CD4-positive, alpha-beta T cell treated with Interleukin-15 for 4 hours (primary cell): ENCODE results near the gene B4GALT7.
"Not testable (repeated sequence)": the region's sequence is repeated elsewhere in the genome, so short reads cannot be mapped to it uniquely, and the experiment has no call there.

Experiments used
- DNase-seq: peaks from one replicate; pipeline ENCODE4 v3.0.0-alpha.2; 2020; ENCODE audit warnings: low spot score

The B4GALT7 gene

DNA sequence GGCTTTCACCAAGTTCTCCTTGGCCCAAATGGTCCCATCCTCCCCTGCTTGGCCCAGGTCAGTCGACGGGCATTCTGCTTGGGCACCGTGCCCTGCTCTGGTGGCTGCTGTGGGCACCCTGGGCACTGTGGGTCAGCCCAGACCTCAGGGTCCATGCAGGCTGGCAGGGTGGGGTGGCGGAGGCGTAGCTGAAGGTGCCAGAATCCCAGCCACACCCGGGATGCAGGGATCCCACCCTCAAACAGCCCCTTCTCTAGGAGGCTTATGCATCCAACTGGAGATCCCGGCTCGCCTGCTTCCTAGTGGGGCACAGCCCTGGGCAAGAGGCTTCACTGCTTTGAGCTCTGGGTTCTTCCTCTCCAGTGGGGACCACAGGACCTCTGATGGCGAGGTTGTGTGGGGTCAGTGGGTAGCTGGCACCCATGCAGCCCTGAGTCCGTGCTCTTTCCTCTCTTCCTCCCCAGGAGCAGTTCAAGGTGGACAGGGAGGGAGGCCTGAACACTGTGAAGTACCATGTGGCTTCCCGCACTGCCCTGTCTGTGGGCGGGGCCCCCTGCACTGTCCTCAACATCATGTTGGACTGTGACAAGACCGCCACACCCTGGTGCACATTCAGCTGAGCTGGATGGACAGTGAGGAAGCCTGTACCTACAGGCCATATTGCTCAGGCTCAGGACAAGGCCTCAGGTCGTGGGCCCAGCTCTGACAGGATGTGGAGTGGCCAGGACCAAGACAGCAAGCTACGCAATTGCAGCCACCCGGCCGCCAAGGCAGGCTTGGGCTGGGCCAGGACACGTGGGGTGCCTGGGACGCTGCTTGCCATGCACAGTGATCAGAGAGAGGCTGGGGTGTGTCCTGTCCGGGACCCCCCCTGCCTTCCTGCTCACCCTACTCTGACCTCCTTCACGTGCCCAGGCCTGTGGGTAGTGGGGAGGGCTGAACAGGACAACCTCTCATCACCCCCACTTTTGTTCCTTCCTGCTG is 9.4 kb downstream of the B4GALT7 start:
- no peak for DNase-seq

DNA sequence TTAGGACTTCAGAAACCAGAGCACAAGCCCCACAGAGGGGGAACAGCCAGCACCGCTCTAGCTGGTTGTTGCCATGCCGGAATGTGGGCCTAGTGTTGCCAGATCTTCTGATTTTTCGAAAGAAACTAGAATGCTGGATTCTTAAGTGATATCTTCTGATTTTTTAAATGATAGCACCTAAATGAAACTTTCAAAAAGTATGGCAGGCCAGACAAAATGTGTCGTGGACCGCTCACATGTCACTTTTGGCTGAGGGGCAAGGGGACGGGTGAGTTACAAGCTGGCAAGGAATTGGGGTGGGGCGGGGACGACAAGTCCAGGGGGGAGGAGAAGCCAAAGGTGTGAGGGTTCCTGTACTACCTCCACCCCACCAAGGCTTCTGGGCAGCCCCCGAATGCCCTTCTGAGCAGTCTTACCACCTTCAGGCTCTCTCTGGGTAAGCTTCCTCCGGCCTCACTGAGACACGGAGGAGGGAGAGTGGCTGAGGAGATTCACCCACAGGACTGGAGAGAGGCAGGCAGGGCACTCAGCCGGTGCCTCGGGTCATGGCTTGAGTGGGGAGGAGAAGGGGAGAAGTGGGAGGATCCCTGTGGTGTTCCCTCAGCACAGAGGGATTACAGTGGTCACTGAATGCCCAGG is 10.3 kb downstream of the B4GALT7 start:
- no peak for DNase-seq

DNA sequence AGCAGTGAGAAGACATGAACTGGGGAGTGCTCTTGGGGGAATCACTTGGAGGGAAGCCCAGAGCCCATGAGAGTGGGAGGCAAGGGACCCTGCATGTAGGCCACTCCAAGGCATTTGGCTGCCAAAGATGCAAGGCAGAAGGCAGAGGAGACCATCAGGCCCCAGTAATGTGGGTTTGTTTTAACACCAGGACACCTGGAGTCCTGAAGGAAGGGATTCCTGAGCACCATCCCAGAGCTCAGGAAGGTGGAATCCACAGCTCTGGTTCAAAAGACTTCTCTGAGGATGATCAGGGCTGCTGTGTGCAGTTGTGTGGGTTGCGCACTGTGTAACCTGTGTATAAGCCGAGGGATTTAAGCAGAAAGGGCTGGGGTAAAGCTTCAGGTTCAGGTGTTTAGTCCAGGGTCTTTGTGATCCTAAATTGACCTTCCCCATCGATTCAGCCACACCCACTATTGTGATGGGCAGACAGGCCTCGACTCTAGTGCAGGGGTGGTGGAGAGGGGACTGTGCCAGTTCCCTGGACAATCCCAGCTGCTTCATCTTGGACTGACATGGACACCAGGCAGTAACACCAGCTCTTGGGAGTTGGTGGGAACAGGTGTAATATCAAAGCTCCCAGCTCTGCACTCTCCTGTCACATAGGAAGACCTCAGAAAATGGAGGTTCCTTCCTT is 11.0 kb downstream of the B4GALT7 start:
- no peak for DNase-seq

DNA sequence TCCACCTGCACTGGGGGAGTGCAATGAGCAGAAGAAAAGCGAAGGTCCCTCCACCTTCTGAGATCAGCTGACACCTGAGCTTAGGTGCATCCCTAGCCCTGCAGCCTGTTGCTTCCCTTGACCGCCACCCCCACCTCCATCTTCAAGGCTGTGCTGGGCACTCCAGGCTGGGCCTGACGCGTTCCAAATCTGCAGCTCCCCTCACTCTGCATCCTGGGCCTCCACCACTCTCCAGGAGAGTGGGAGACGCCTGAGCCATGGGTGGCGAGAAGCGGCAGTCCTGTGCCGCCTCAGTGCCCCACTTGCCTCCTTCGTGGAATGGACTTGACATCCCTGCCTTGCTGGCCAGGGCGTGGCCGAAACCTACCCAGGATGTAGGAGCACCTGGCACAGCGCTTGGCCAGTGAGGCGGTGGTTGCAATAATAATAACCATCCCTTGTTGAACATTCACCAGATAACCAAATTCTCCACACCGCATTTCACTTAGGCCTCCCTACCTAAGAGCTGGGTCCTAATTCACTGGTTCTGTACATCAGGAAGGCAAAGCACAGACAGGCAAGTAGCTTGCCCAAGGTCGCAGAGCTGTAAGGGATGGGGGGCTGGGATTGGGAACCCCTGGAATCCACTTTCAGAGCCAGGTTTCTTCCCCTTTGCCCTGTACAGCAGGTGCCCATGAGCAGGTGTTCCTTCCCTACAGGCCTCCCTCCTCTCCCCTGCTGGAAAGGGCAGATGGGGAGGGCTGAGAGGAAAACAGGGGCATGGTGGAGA is 11.7 kb downstream of the B4GALT7 start:
- no peak for DNase-seq

DNA sequence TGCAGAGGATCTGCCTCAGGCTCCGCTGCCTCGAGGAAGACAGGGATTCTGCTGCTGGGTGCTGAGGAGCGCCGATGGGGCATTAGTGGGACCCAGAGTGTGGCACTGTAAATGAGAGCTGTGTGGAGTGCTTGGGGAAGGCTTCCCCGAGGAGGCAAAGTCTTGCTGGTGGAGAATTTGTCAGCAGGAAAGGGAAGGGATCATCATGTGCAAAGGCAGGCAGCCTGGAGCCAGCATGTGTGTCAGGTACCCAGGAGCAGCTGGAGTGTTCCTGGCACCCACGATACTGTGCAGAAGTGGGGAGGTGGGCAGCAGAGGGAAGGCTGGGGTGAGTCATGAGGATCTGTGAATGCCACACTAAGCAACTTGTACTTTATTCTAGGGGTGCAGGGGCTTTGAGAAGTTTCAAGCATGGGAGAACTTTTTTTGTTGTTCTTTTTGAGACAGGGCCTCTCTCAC is 12.3 kb downstream of the B4GALT7 start:
- no peak for DNase-seq

DNA sequence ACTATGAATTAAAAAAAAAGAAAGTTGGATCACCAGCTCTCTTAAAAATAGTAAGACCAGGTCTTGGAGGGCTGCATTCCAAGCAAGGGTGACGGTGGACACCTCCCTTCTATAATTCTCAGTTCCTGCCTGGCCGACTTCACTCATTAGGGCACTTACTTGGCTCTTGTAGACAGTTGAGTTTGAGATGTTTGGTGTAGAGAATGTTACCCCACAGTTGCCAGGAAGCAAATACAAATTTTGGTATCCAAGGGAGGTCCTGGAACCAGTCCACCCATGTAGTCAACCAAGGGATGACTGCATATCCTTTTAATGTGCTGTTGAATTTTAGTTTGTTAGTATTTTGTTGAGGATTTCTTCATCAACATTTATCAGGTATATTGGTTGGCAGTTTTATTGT is 20.6 kb downstream of the B4GALT7 start:
- DNase-seq = no peak

DNA sequence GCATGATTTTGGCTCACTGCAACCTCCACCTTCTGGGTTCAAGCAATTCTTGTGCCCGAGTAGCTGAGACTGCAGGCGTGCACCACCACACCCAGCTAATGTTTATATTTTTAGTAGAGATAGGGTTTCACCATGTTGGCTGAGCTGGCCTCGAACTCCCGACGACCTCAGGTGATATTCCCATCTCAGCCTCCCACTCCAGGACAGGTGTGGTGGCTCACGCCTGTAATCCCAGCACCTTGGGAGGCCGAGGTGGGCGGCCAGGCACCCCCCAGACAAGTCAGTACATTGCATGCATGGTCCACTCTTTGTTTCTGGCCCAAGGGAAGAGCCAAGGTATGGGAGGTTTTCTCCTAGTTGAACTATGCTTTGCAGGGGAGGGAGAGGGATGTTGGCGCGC is 24.2 kb downstream of the B4GALT7 start:
- DNase-seq = not testable (repeated sequence)

DNA sequence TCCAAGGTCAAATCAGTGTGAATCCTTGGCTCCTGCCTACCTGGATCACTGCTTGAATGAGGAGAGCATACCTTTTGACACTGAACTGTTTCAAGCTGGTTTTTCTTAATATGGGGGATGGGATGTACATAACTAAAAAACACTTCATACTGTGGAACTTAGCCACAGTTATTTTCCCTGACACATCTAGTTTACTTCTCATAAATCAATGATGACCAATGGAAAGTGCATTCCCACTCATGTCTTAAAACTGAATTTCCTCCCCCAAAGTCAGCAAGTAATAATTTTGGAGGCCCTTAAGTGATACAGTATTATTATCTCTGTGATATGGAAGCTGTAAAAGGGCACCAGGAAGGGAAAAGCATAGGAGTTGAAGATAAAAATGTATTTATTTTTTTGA is 30.3 kb downstream of the B4GALT7 start:
- not testable (repeated sequence) for DNase-seq

DNA sequence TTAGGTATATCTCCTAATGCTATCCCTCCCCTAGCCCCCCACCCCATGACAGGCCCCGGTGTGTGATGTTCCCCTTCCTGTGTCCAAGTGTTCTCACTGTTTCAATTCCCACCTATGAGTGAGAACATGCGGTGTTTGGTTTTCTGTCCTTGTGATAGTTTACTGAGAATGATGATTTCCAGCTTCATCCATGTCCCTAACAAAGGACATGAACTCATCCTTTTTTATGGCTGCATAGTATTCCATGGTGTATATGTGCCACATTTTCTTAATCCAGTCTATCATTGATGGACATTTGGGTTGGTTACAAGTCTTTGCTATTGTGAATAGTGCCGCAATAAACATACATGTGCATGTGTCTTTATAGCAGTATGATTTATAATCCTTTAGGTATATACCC is 35.0 kb downstream of the B4GALT7 start:
- DNase-seq = not testable (repeated sequence)

DNA sequence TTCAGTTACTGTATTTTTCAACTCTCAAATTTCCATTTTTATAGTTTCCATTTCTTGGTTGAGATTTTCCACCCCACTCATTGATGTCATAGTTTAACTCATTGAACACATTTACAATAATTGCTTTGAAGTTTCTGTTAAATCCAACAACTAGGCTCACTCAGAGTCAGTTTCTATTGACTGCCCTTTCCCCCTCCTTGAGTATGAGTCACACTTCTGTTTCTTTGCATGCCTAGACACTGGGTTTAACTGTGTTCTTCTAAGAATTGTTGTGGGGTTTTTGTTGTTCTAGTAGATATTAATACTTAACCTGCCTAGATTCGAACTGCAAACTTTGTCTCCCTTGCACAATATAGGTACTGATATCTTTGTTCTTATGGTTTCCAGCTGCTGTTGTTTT is 45.5 kb downstream of the B4GALT7 start:
- not testable (repeated sequence) for DNase-seq

DNA sequence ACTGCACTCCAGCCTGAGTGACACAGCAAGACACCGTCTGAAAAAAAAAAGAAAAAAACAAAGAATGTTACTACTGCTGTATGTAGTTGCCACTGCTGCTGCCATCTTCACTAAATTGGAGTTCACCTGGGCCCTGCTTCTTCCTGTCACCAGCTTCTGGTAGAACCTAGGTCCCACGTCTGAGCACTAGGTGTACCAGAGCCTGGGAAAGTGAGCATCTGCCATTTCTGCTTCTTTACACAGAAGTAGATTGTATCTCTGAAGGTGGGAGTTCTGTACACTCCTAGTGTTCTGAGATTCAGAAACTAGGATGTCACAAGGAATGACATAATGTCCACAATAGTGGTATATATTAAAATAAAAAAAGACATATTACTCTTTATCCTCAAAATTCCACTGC is 51.3 kb downstream of the B4GALT7 start:
- DNase-seq = not testable (repeated sequence)

DNA sequence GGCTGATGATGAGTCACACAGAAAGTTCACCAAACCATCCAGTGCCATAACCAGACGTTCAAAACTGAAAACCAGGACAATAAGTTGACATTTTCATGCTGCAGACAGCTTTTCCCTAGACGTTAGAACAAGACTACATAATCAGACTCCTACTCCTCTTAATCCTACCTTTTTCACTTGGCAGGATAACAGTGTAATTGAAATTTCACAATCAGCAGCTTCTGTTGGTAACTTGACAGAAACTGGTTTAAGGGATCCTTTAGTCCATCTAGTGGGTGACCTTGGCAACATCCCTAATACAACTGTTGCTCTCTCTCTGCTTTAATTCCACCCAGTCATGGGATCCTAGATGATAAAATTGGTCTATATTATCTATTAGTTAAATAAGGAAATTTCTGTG is 57.9 kb downstream of the B4GALT7 start:
- DNase-seq = not testable (repeated sequence)

DNA sequence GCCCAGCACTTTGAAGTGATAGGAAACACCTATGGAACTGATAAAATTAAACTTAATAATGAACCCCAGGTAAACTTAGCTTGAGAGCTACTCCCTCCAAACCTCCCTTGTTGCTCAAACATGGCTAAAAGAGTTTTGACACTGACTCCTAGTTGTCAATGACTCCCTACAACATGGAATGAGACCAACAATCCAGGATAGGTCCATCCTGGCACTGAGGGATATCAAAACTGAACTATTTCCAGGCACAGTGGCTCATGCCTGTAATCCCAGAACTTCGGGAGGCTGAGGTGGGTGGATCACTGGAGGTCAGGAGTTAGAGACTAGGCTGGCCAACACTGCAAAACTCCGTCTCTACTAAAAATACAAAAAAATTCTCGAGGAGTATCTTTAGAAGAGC is 58.6 kb downstream of the B4GALT7 start:
- not testable (repeated sequence) for DNase-seq
